Muscle of leg (tissue), 11 donors: Measurements from ENCODE around the gene STING1. TPM values are rescaled to one million over a fixed set of nuclear protein-coding genes. Genes with fewer than 3 reads are reported as not detected.
"Not testable (repeated sequence)": the region's sequence is repeated elsewhere in the genome, so short reads cannot be mapped to it uniquely, and the experiment has no call there.

Experiments
- DNase-seq: peaks from one replicate; pipeline ENCODE4 v3.0.0; 2013
- H3K27ac ChIP-seq: one replicate; pipeline ENCODE4 v1.5.1; 2013; ENCODE audit warnings: mild to moderate bottlenecking, low read length, control low read depth
- H3K27me3 ChIP-seq: one replicate; pipeline ENCODE4 v1.6.1; 2013; ENCODE audit warnings: low read length; ENCODE audit not compliant: control insufficient read depth, insufficient read depth
- H3K36me3 ChIP-seq: one replicate; pipeline ENCODE4 v1.6.1; 2013; ENCODE audit warnings: low read length; ENCODE audit not compliant: control insufficient read depth, insufficient read depth
- H3K4me1 ChIP-seq: one replicate; pipeline ENCODE4 v1.6.1; 2013; ENCODE audit warnings: low read length; ENCODE audit not compliant: control insufficient read depth, insufficient read depth
- H3K4me3 ChIP-seq: one replicate; pipeline ENCODE4 v1.5.1; 2013; ENCODE audit warnings: low read length, control low read depth
- H3K9me3 ChIP-seq: replicated peaks from 2 replicates; pipeline ENCODE4 v1.6.1; 2013; ENCODE audit warnings: low read depth, low read length; ENCODE audit not compliant: control insufficient read depth
- WGBS: methylation state at CpG from one replicate; pipeline ENCODE4 v1.1.5; 2013; ENCODE audit warnings: missing lambda C conversion rate; ENCODE audit not compliant: insufficient coverage; 5-methylcytosine and 5-hydroxymethylcytosine counted together
- polyA plus RNA-seq, 8 donors: library from polyadenylated mRNA; unstranded; fragments of 120-200 nt; gene quantifications; one replicate each; pipeline versions ENCODE4 v1.2.1 to v1.2.3, GENCODE V29; 2013; ENCODE audit warnings: inconsistent platforms in 1 of 8, low replicate concordance in 1 of 8; ENCODE audit not compliant: insufficient read length in 8 of 8, insufficient read depth in 1 of 8
- total RNA-seq: library from RNA; stranded (reverse); fragments of 120-200 nt; gene quantifications from one replicate; pipeline ENCODE4 v1.2.4, GENCODE V29; 2013

The STING1 gene
- total and polyA plus RNA-seq, 9 donors, result 19.3 to 43.6 (median 36.2) TPM

DNA sequence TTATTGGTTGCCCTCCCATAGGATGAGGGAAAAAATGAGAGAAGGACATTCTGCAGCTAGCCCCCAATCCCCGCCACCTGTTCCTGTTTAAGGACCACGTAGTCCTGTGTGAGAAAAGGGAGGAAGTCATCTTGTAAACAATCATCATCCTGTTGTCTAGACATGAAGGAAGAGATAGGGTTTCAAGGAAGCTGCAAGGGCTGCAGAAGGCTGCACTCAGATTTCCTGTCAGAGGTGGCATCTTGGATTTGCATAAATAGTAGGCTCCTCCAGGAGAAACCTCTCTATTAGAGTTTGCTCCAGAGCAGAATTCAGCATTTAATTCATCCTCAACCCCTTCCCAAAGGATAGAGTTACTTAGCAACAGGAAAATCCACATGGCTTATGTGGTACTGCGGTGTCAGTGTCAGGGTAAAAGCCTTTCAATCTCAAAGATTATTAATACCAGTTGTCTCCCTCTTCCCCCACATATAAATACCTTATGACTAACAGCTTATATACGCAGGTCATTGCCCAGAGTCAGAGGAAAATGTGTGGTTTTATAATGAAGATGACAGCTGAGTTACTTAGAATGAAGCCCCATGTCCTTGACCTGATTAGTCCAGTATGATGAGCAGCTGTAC is 38.6 kb downstream of the STING1 start:
- DNase-seq, result peak; percentile 46
- WGBS, result no CpG with 5 or more reads among the region's 4 CpGs

DNA sequence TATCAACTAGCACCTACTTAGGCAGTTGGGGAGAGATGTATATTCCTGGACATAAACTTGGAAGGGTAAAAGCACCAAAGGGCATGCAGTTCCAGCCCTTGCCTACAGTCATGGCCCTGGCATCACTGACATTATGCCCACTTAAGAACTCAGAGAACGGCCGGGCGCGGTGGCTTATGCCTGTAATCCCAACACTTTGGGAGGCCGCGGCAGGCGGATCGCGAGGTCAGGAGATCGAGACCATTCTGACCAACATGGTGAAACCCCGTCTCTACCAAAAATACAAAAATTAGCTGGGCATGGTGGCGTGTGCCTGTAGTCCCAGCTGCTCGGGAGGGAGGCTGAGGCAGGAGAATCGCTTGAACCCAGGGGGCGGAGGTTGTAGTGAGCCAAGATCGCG is 42.1 kb downstream of the STING1 start:
- H3K9me3 ChIP-seq, H3K27ac ChIP-seq, H3K36me3 ChIP-seq, DNase-seq, H3K4me3 ChIP-seq, H3K27me3 ChIP-seq: not testable (repeated sequence)
- H3K4me1 ChIP-seq, result peaks cover 17% of the 10 kb centered on the region
- 97% methylated on average over 14 of the region's 17 CpGs for WGBS

More for the DNA sequence above, 38.6 kb downstream of the STING1 start:
- Histone ChIP-seq H3K27me3 (no peaks in the 10 kb centered on the region), H3K4me3 (no peak overlapping the region), H3K4me1 (peaks cover 18% of the 10 kb centered on the region), H3K27ac (peak overlapping the region; percentile 13), H3K36me3 (no peaks in the 10 kb centered on the region), H3K9me3 (no peaks in the 10 kb centered on the region)

DNA sequence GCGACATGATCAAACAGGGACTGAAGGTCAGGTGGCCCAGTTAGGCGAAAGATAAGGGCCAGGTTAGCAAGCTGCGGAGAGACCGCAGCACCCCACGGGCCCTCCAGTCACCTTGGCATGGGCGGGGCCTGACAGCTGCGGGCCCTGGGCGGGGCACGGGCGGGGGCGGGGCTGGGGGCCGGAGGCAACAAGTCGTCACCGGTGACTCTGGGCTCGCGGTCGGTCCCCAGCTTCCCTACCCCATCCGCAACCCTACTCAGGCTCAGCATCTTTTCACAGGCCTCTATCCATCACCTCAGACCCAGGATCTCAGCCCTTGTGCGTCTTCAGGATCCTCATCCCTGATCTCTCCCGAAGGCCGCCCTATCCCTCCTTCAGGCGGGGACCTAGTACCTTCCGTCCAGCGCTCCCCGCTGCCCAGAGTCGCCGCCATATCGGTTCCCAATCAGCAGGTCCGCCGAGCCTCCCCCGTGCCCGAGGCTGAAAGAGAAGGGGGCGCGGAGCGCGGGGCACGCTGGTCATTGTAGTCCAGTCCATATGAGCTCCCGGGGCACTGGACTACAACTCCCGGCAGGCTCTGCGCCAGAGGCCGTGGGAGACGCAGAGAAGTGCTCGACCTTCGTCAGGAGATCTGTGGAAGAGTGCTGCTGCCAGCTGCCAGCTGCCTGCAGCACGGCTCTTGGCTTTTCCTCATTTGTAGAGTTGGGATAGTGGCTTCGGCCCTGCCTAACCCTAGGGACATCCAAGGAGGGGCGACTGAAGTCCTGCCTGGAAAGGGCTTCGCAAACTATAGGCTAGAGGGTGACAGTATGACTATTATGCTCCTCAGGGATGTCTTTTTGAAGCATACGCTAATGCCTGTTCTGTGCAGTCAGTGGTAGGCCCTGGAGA is 43.3 kb downstream of the STING1 start, which contains the start of gene DNAJC18:
DNAJC18 (minus strand) TSS at position 513 of the 891 bp plus-strand sequence; CDS start at position 433, 80 bp downstream.
- peak; percentile 97 for DNase-seq
- peaks cover 10% of the 10 kb centered on the region for H3K36me3 ChIP-seq
- peak within 1 kb of the TSS; percentile 99 for H3K27ac ChIP-seq
- no peaks in the 10 kb centered on the region for H3K9me3 ChIP-seq
- 2% methylated on average over 49 of the region's 49 CpGs for whole genome bisulfite sequencing
- H3K27me3 ChIP-seq, result no peaks in the 10 kb centered on the region
- peaks cover 14% of the 10 kb centered on the region for H3K4me1 ChIP-seq
- peak within 1 kb of the TSS; percentile 97 for H3K4me3 ChIP-seq

GRCh38 chr5:139438707-139439012 is 43.9 kb downstream of the STING1 start:
- H3K27me3 ChIP-seq, result no peaks in the 10 kb centered on the region
- WGBS, result 15% methylated on average over 7 of the region's 8 CpGs
- no peak for DNase-seq
- peak overlapping the region; percentile 69 for H3K27ac ChIP-seq
- peaks cover 11% of the 10 kb centered on the region for H3K4me1 ChIP-seq
- no peaks in the 10 kb centered on the region for H3K9me3 ChIP-seq
- peak overlapping the region; percentile 97 for H3K4me3 ChIP-seq
- peaks cover 12% of the 10 kb centered on the region for H3K36me3 ChIP-seq

GRCh38 chr5:139435676-139436075 is 46.9 kb downstream of the STING1 start:
- no CpG with 5 or more reads among the region's 3 CpGs for WGBS
- Histone ChIP-seq H3K36me3 (peaks cover 22% of the 10 kb centered on the region), H3K27ac (no peak overlapping the region), H3K27me3 (no peaks in the 10 kb centered on the region), H3K4me3 (no peak overlapping the region), H3K9me3 (no peaks in the 10 kb centered on the region), H3K4me1 (peaks cover 11% of the 10 kb centered on the region)
- no peak for DNase-seq

DNA sequence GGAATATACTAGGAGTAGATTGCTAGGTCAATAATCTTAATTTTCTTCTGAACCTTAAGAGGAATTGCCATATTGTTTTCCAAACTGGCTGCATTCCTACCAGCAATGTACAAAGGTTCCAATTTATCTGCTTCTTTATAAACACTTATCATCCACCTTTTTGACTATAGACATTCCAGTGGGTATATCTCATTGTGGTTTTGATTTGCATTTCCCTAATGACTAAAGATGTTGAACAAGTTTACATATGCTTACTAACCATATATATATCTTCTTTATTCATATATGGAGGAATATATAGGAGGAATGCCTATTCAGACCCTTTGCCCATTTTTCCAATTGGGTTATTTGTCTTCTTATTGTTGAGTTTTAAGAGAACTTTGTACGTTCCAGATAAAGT is 50.9 kb downstream of the STING1 start:
- WGBS, result no CpG with 5 or more reads among the region's 1 CpG
- DNase-seq, result no peak
- peaks cover 33% of the 10 kb centered on the region for H3K36me3 ChIP-seq

GRCh38 chr5:139430015-139430414 is 52.5 kb downstream of the STING1 start:
- no CpG with 5 or more reads among the region's 2 CpGs for WGBS
- no peak for DNase-seq
- Histone ChIP-seq H3K9me3 (no peaks in the 10 kb centered on the region), H3K36me3 (peaks cover 44% of the 10 kb centered on the region), H3K27ac (no peak overlapping the region), H3K27me3 (no peaks in the 10 kb centered on the region), H3K4me1 (no peaks in the 10 kb centered on the region), H3K4me3 (no peak overlapping the region)

More for the DNA sequence above, 50.9 kb downstream of the STING1 start:
- Histone ChIP-seq H3K4me1 (no peaks in the 10 kb centered on the region), H3K27ac (no peak overlapping the region), H3K9me3 (no peaks in the 10 kb centered on the region), H3K4me3 (no peak overlapping the region), H3K27me3 (no peaks in the 10 kb centered on the region)

DNA sequence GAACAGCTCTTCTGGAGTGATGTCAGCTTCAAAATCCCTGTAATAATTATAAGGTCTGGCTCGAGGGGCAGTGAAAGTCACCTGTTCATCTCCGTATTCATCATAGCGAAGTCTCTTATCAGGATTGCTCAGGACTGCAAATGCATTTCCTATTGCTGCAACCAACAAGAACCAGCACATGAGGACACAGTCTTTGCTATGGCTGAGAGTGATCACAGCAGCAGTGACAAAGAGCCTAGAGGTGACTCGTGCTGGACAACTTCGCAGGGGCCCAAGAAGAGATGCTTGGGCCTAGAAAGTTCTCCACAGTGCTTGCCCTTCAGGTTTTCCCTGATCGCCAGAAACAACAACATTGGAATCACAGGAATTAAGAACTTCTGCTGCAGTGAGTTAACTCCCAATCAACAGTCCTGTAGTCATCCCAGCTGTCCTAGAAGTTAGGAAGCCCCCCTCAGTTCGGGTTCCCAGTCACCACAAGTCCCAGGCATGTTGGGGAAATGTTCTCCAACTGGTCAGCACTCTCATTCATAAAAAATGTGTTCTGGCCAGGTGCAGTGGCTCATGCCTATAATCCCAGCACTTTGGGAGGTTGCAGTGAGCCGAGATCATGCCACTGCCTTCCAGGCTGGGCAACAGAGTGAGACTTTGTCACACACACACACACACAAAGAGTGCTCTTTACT is 56.2 kb downstream of the STING1 start:
- WGBS, result 87% methylated on average over 7 of the region's 8 CpGs
- Histone ChIP-seq H3K36me3 (peaks cover 53% of the 10 kb centered on the region), H3K27ac (no peak overlapping the region)

More for the DNA sequence above, 56.2 kb downstream of the STING1 start:
- no peaks in the 10 kb centered on the region for H3K4me1 ChIP-seq
- no peaks in the 10 kb centered on the region for H3K9me3 ChIP-seq
- H3K27me3 ChIP-seq, result no peaks in the 10 kb centered on the region
- no peak for DNase-seq
- no peak overlapping the region for H3K4me3 ChIP-seq
